Lower lobe of right lung (tissue), 2 donors: Measurements from ENCODE around the gene ACY1. TPM values are rescaled to one million over a fixed set of nuclear protein-coding genes. Genes with fewer than 3 reads are reported as not detected.

Source experiments
- ATAC-seq, 2 donors: fragments of 200-7000 bp; cut with Tn5 transposase; one replicate each; pipeline ENCODE4 v1.9.1; 2020 to 2022; ENCODE audit warnings: mild to moderate bottlenecking in 2 of 2, moderate library complexity in 2 of 2
- DNase-seq: peaks from one replicate; pipeline ENCODE4 v3.0.0-alpha.2; 2020
- H3K27ac ChIP-seq: fragments of 200-600 bp; one replicate; pipeline ENCODE4 v1.8.0; 2022
- H3K27me3 ChIP-seq: fragments of 200-600 bp; one replicate; pipeline ENCODE4 v1.8.0; 2022; ENCODE audit warnings: low read depth
- H3K36me3 ChIP-seq: fragments of 200-600 bp; one replicate; pipeline ENCODE4 v1.8.0; 2022; ENCODE audit warnings: mild to moderate bottlenecking
- H3K4me1 ChIP-seq: fragments of 200-600 bp; one replicate; pipeline ENCODE4 v1.8.0; 2022
- H3K4me3 ChIP-seq: fragments of 200-600 bp; one replicate; pipeline ENCODE4 v1.8.0; 2022; ENCODE audit warnings: mild to moderate bottlenecking
- H3K9me3 ChIP-seq: fragments of 200-600 bp; one replicate; pipeline ENCODE4 v1.8.0; 2022
- intact Hi-C: fragments of 100-400 bp; cut with DNase I; formaldehyde crosslinking; loops from one replicate; pipeline ENCODE4 v1.11.0; 2022
- total RNA-seq: library from RNA; stranded (reverse); fragmentation: NEBNext Ultra II Directional; extraction: Animal tissue kit (Norgen Biotek cat#: 25700); gene quantifications from one replicate; pipeline ENCODE4 v1.2.1, GENCODE V29; 2021
- TF ChIP-seq, protein P1 (sequence below): fragments of 200-600 bp; IDR thresholded peaks from one replicate; pipeline ENCODE4 v1.8.0; 2022; ENCODE audit warnings: antibody characterized with exemption, mild to moderate bottlenecking
- donor health status: DM: no; HTN: yes; CAD: no; lungs with severe emphysema.

The ACY1 gene
- total RNA-seq, 1 donor from 2014 or later: 20.6 TPM

DNA sequence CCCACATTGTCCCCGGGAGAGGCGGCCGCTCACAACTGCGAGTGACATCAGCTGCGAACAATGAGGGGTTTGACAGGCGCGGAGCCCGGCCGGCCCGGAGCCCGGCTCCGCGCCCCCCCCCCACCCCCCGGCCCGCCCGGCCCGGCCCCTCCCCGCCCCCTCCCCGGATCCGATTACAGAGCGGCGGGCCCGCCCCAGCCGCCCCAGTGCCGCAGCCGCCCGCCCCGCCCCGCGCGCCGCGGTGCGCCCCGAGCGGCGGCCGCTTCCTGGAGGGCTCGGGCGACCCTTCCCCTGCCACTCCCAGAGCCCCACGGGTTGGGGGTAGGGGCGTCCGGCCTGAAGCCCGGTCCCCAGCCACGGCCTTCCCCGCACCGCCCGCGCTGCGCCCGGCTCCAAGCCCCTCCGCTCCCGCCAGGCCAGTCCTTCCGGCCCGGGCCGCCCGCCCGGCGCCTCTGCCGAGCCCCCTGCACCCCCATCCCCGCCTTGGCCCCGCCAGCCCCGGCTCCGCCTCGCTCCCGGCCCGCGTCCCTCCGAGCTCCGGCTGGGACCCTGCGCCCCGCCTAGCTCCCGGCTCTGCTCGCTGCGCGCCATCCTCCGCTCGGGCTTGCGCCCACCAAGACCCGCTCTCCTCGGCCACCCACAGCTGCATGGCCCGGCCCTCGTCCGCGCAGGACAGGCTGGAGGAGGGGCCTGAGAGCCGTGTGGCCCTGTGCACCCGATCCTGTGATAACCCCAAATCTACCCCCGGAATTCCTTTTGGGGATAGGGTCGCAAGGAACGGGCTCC lies 15.8 kb upstream of the ACY1 start, which contains the start of gene PCBP4:
Gene PCBP4, minus strand, starts transcription at position 71 of the 786 bp plus-strand sequence. CDS start 6,214 bp downstream, outside the sequence.
- DNase-seq: peak; percentile 74
- intact Hi-C loops: no loop called here

DNA sequence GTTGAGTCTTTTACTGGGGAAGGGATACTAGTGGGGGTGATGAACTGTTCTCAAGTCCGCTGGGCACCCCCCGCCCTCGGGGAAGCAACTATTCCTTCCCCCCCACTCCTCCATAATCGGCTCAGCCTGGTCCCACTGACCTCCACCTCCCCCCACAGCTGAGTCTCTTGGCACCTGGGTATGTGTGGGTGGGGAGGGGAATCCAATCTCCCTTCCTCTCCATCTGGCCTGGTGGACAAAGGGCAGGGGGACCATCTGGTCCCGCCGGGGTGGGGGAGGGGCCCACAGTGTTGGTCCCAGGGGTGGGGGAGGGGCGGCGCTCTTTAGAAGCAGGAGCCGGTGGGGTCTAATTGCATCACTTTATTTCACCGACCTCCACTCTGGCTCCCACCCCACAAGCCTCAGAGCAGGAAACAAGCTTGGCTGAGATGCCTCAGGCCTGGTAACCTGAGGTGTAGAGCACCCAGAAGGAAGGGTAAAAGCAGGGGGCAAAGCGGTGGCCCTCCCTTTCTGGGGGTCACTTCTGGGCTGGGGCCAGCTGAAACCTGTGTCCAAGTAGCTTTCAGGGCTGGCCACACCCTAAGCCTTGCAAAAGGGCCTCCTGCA lies 15.1 kb upstream of the ACY1 start:
- Histone ChIP-seq H3K27me3 (no peaks in the 10 kb centered on the region), H3K4me1 (peaks cover 39% of the 10 kb centered on the region), H3K4me3 (peak overlapping the region; percentile 68), H3K9me3 (no peaks in the 10 kb centered on the region), H3K27ac (peak overlapping the region; percentile 84), H3K36me3 (no peaks in the 10 kb centered on the region)
- intact Hi-C loops: no loop called here
- TF ChIP-seq, protein P1, sequence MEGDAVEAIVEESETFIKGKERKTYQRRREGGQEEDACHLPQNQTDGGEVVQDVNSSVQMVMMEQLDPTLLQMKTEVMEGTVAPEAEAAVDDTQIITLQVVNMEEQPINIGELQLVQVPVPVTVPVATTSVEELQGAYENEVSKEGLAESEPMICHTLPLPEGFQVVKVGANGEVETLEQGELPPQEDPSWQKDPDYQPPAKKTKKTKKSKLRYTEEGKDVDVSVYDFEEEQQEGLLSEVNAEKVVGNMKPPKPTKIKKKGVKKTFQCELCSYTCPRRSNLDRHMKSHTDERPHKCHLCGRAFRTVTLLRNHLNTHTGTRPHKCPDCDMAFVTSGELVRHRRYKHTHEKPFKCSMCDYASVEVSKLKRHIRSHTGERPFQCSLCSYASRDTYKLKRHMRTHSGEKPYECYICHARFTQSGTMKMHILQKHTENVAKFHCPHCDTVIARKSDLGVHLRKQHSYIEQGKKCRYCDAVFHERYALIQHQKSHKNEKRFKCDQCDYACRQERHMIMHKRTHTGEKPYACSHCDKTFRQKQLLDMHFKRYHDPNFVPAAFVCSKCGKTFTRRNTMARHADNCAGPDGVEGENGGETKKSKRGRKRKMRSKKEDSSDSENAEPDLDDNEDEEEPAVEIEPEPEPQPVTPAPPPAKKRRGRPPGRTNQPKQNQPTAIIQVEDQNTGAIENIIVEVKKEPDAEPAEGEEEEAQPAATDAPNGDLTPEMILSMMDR: no peak
- no peak for DNase-seq
- ATAC-seq: peak in 1 of 2 donors; percentile 20

More for the DNA sequence above, 15.8 kb upstream of the ACY1 start, which contains the start of gene PCBP4:
- H3K4me3 ChIP-seq: peak within 1 kb of the TSS; percentile 68
- peak within 1 kb of the TSS; percentile 84 for H3K27ac ChIP-seq
- H3K36me3 ChIP-seq: no peaks in the 10 kb centered on the region
- peaks cover 32% of the 10 kb centered on the region for H3K4me1 ChIP-seq
- no peaks in the 10 kb centered on the region for H3K27me3 ChIP-seq
- no peaks in the 10 kb centered on the region for H3K9me3 ChIP-seq
- ATAC-seq: peak; percentile 67 to 76
- TF ChIP-seq, protein P1: no peak

DNA sequence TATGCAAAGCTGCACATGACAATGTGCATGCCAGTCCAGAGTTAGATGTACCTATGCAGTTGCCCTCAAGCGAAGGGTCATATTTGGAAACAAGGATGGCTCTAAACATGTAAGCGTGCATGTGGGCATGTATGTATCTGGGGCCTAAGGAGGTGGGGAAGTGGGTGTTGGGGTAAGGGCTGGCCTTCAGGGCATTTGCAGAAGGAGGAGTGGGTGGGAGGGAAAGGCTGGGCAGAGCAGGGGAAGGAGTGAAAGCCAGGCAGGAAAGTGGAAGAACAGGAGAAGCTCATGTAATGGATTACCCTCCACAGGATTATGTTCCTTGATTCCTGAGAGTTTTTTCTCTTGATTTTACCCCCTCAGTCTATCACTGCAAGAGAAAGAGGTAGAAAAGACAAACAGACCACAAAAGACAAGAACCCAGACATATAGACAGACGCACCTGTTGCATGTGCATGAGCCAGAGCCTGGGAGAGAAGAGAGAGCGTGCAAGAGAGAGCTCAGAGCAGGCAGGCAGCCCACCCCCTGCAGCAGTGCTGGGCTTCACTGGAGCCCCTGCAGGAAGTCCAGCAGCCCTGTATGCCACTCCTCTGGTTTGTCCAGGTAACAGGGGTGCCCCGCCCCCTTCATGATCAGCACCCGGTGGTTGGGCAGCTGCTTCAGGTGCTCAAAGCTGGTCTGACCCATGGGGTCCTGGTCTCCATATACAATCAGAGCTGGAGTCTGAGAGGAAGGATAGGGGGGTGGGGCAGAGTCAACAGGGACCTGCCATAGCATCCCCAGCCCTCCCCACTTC lies 14.3 kb upstream of the ACY1 start:
- TF ChIP-seq, protein P1: no peak
- Histone ChIP-seq H3K36me3 (no peaks in the 10 kb centered on the region), H3K9me3 (no peaks in the 10 kb centered on the region), H3K27me3 (no peaks in the 10 kb centered on the region), H3K4me1 (peaks cover 40% of the 10 kb centered on the region), H3K4me3 (no peak overlapping the region), H3K27ac (no peak overlapping the region)
- intact Hi-C loops: no loop called here
- DNase-seq (no peak), ATAC-seq (no peak)

GRCh38 chr3:51969841-51970240 lies 13.5 kb upstream of the ACY1 start:
- intact Hi-C loops: no loop called here
- H3K36me3 ChIP-seq: no peaks in the 10 kb centered on the region

More at GRCh38 chr3:51969841-51970240, 13.5 kb upstream of the ACY1 start:
- TF ChIP-seq, protein P1: no peak
- ATAC-seq (no peak), DNase-seq (no peak)
- peaks cover 47% of the 10 kb centered on the region for H3K4me1 ChIP-seq
- no peaks in the 10 kb centered on the region for H3K9me3 ChIP-seq
- no peak overlapping the region for H3K27ac ChIP-seq
- no peak overlapping the region for H3K4me3 ChIP-seq
- no peaks in the 10 kb centered on the region for H3K27me3 ChIP-seq
